ENCODE results near the gene HMOX2. TPM values are rescaled to one million over a fixed set of nuclear protein-coding genes. Genes with fewer than 3 reads are reported as not detected.

HMOX2 gene
- 31.8 TPM for total RNA-seq

- Histone ChIP-seq H3K36me3 (ENCODE audit: control insufficient read depth in 3 of 3, insufficient read depth in 3 of 3, low read length in 3 of 3) (no peaks in the 10 kb centered on the region), H3K4me3 (ENCODE audit: low read length in 3 of 3) (peak within 1 kb of the TSS; percentile 82 to 85 (median 85)), H3K4me1 (ENCODE audit: control insufficient read depth in 3 of 3, insufficient read depth in 3 of 3, low read length in 3 of 3) (peaks cover 6 to 9% (median 8%) of the 10 kb centered on the region in 3 donors), H3K27ac (ENCODE audit: low read depth, low read length) (peak within 1 kb of the TSS; percentile 56), H3K9me3 (ENCODE audit: control insufficient read depth in 3 of 3, low read length in 3 of 3) (no peaks in the 10 kb centered on the region), H3K9ac (ENCODE audit: low read depth in 1 of 3, low read length in 3 of 3) (peak within 1 kb of the TSS; percentile 77 to 91 (median 88)), H3K27me3 (ENCODE audit: control insufficient read depth in 3 of 3, insufficient read depth in 3 of 3, low read length in 3 of 3) (peaks cover 0 to 3% (median 0%) of the 10 kb centered on the region in 3 donors)
These were observed at the start of gene HMOX2 for GRCh38 chr16:4475880-4476788. Gene HMOX2 (plus strand): TSS chr16:4476398. CDS start chr16:4505525, 29,127 bp downstream.

- Histone ChIP-seq H3K27me3 (ENCODE audit: control insufficient read depth in 3 of 3, insufficient read depth in 3 of 3, low read length in 3 of 3) (no peaks in the 10 kb centered on the region), H3K4me3 (ENCODE audit: low read length in 3 of 3) (peak overlapping the region; percentile 99 to 100 (median 100)), H3K4me1 (ENCODE audit: control insufficient read depth in 3 of 3, insufficient read depth in 3 of 3, low read length in 3 of 3) (peaks cover 13 to 26% (median 14%) of the 10 kb centered on the region in 3 donors), H3K36me3 (ENCODE audit: control insufficient read depth in 3 of 3, insufficient read depth in 3 of 3, low read length in 3 of 3) (peaks cover 2 to 8% (median 7%) of the 10 kb centered on the region in 3 donors), H3K27ac (ENCODE audit: low read depth, low read length) (peak overlapping the region; percentile 87), H3K9me3 (ENCODE audit: control insufficient read depth in 3 of 3, low read length in 3 of 3) (no peaks in the 10 kb centered on the region), H3K9ac (ENCODE audit: low read depth in 1 of 3, low read length in 3 of 3) (peak overlapping the region; percentile 91 to 97 (median 93))
These were observed 49.4 kb upstream of the HMOX2 start for GRCh38 chr16:4426722-4427372.

- H3K4me3 ChIP-seq (ENCODE audit: low read length in 3 of 3), result no peak overlapping the region
- no peak overlapping the region for H3K9ac ChIP-seq (ENCODE audit: low read depth in 1 of 3, low read length in 3 of 3)
These were observed 47.7 kb upstream of the HMOX2 start for GRCh38 chr16:4428500-4428899.

GRCh38 chr16:4431023-4431422 lies 45.2 kb upstream of the HMOX2 start:
- H3K27ac ChIP-seq (ENCODE audit: low read depth, low read length), result no peak overlapping the region
- no peak overlapping the region for H3K9ac ChIP-seq (ENCODE audit: low read depth in 1 of 3, low read length in 3 of 3)
- H3K27me3 ChIP-seq (ENCODE audit: control insufficient read depth in 3 of 3, insufficient read depth in 3 of 3, low read length in 3 of 3), result no peaks in the 10 kb centered on the region
- H3K4me3 ChIP-seq (ENCODE audit: low read length in 3 of 3), result no peak overlapping the region
- peaks cover 10 to 15% (median 10%) of the 10 kb centered on the region in 3 donors for H3K4me1 ChIP-seq (ENCODE audit: control insufficient read depth in 3 of 3, insufficient read depth in 3 of 3, low read length in 3 of 3)
- H3K9me3 ChIP-seq (ENCODE audit: control insufficient read depth in 3 of 3, low read length in 3 of 3), result no peaks in the 10 kb centered on the region
- H3K36me3 ChIP-seq (ENCODE audit: control insufficient read depth in 3 of 3, insufficient read depth in 3 of 3, low read length in 3 of 3), result peaks cover 2 to 25% (median 17%) of the 10 kb centered on the region in 3 donors

More at GRCh38 chr16:4428500-4428899, 47.7 kb upstream of the HMOX2 start:
- Histone ChIP-seq H3K4me1 (ENCODE audit: control insufficient read depth in 3 of 3, insufficient read depth in 3 of 3, low read length in 3 of 3) (peaks cover 13 to 26% (median 14%) of the 10 kb centered on the region in 3 donors), H3K36me3 (ENCODE audit: control insufficient read depth in 3 of 3, insufficient read depth in 3 of 3, low read length in 3 of 3) (peaks cover 2 to 12% (median 8%) of the 10 kb centered on the region in 3 donors), H3K27me3 (ENCODE audit: control insufficient read depth in 3 of 3, insufficient read depth in 3 of 3, low read length in 3 of 3) (no peaks in the 10 kb centered on the region), H3K27ac (ENCODE audit: low read depth, low read length) (no peak overlapping the region), H3K9me3 (ENCODE audit: control insufficient read depth in 3 of 3, low read length in 3 of 3) (no peaks in the 10 kb centered on the region)

- no peak overlapping the region for H3K27ac ChIP-seq (ENCODE audit: low read depth, low read length)
- H3K4me3 ChIP-seq (ENCODE audit: low read length in 3 of 3), result no peak overlapping the region
- H3K36me3 ChIP-seq (ENCODE audit: control insufficient read depth in 3 of 3, insufficient read depth in 3 of 3, low read length in 3 of 3), result peaks cover 10 to 42% (median 27%) of the 10 kb centered on the region in 3 donors
- no peaks in the 10 kb centered on the region for H3K9me3 ChIP-seq (ENCODE audit: control insufficient read depth in 3 of 3, low read length in 3 of 3)
- no peaks in the 10 kb centered on the region for H3K27me3 ChIP-seq (ENCODE audit: control insufficient read depth in 3 of 3, insufficient read depth in 3 of 3, low read length in 3 of 3)
- H3K9ac ChIP-seq (ENCODE audit: low read depth in 1 of 3, low read length in 3 of 3), result no peak overlapping the region
- no peaks in the 10 kb centered on the region for H3K4me1 ChIP-seq (ENCODE audit: control insufficient read depth in 3 of 3, insufficient read depth in 3 of 3, low read length in 3 of 3)
These were observed 43.0 kb upstream of the HMOX2 start for GRCh38 chr16:4433228-4433627.

GRCh38 chr16:4433914-4434787 lies 42.0 kb upstream of the HMOX2 start:
- no peak overlapping the region for H3K9ac ChIP-seq (ENCODE audit: low read depth in 1 of 3, low read length in 3 of 3)
- no peaks in the 10 kb centered on the region for H3K27me3 ChIP-seq (ENCODE audit: control insufficient read depth in 3 of 3, insufficient read depth in 3 of 3, low read length in 3 of 3)
- no peak overlapping the region for H3K4me3 ChIP-seq (ENCODE audit: low read length in 3 of 3)
- H3K9me3 ChIP-seq (ENCODE audit: control insufficient read depth in 3 of 3, low read length in 3 of 3), result no peaks in the 10 kb centered on the region
- H3K4me1 ChIP-seq (ENCODE audit: control insufficient read depth in 3 of 3, insufficient read depth in 3 of 3, low read length in 3 of 3), result no peaks in the 10 kb centered on the region
- no peak overlapping the region for H3K27ac ChIP-seq (ENCODE audit: low read depth, low read length)
- H3K36me3 ChIP-seq (ENCODE audit: control insufficient read depth in 3 of 3, insufficient read depth in 3 of 3, low read length in 3 of 3), result peaks cover 12 to 47% (median 29%) of the 10 kb centered on the region in 3 donors

- Histone ChIP-seq H3K36me3 (ENCODE audit: control insufficient read depth in 3 of 3, insufficient read depth in 3 of 3, low read length in 3 of 3) (peaks cover 20 to 52% (median 36%) of the 10 kb centered on the region in 3 donors), H3K4me1 (ENCODE audit: control insufficient read depth in 3 of 3, insufficient read depth in 3 of 3, low read length in 3 of 3) (no peaks in the 10 kb centered on the region), H3K27ac (ENCODE audit: low read depth, low read length) (no peak overlapping the region), H3K27me3 (ENCODE audit: control insufficient read depth in 3 of 3, insufficient read depth in 3 of 3, low read length in 3 of 3) (no peaks in the 10 kb centered on the region), H3K4me3 (ENCODE audit: low read length in 3 of 3) (no peak overlapping the region), H3K9ac (ENCODE audit: low read depth in 1 of 3, low read length in 3 of 3) (no peak overlapping the region), H3K9me3 (ENCODE audit: control insufficient read depth in 3 of 3, low read length in 3 of 3) (no peaks in the 10 kb centered on the region)
These were observed 40.7 kb upstream of the HMOX2 start for GRCh38 chr16:4435337-4436067.

GRCh38 chr16:4437366-4437765 lies 38.8 kb upstream of the HMOX2 start:
- Histone ChIP-seq H3K27me3 (ENCODE audit: control insufficient read depth in 3 of 3, insufficient read depth in 3 of 3, low read length in 3 of 3) (no peaks in the 10 kb centered on the region), H3K27ac (ENCODE audit: low read depth, low read length) (no peak overlapping the region), H3K36me3 (ENCODE audit: control insufficient read depth in 3 of 3, insufficient read depth in 3 of 3, low read length in 3 of 3) (peaks cover 39 to 63% (median 46%) of the 10 kb centered on the region in 3 donors), H3K4me1 (ENCODE audit: control insufficient read depth in 3 of 3, insufficient read depth in 3 of 3, low read length in 3 of 3) (no peaks in the 10 kb centered on the region), H3K9ac (ENCODE audit: low read depth in 1 of 3, low read length in 3 of 3) (no peak overlapping the region), H3K4me3 (ENCODE audit: low read length in 3 of 3) (no peak overlapping the region), H3K9me3 (ENCODE audit: control insufficient read depth in 3 of 3, low read length in 3 of 3) (no peaks in the 10 kb centered on the region)

- no peaks in the 10 kb centered on the region for H3K9me3 ChIP-seq (ENCODE audit: control insufficient read depth in 3 of 3, low read length in 3 of 3)
- no peaks in the 10 kb centered on the region for H3K4me1 ChIP-seq (ENCODE audit: control insufficient read depth in 3 of 3, insufficient read depth in 3 of 3, low read length in 3 of 3)
- H3K27me3 ChIP-seq (ENCODE audit: control insufficient read depth in 3 of 3, insufficient read depth in 3 of 3, low read length in 3 of 3), result no peaks in the 10 kb centered on the region
- no peak overlapping the region for H3K9ac ChIP-seq (ENCODE audit: low read depth in 1 of 3, low read length in 3 of 3)
- no peak overlapping the region for H3K27ac ChIP-seq (ENCODE audit: low read depth, low read length)
- no peak overlapping the region for H3K4me3 ChIP-seq (ENCODE audit: low read length in 3 of 3)
- peaks cover 67 to 75% (median 74%) of the 10 kb centered on the region in 3 donors for H3K36me3 ChIP-seq (ENCODE audit: control insufficient read depth in 3 of 3, insufficient read depth in 3 of 3, low read length in 3 of 3)
These were observed 33.8 kb upstream of the HMOX2 start for GRCh38 chr16:4442371-4442770.
